Measurements from ENCODE around the gene PKHD1. TPM values are rescaled to one million over a fixed set of nuclear protein-coding genes. Genes with fewer than 3 reads are reported as not detected.
A peak's percentile ranks its signal among the peaks of the same experiment; 100 is the strongest.

Gene PKHD1
- total RNA-seq, 1 experiment from 2014 or later = 0.40 TPM

DNA sequence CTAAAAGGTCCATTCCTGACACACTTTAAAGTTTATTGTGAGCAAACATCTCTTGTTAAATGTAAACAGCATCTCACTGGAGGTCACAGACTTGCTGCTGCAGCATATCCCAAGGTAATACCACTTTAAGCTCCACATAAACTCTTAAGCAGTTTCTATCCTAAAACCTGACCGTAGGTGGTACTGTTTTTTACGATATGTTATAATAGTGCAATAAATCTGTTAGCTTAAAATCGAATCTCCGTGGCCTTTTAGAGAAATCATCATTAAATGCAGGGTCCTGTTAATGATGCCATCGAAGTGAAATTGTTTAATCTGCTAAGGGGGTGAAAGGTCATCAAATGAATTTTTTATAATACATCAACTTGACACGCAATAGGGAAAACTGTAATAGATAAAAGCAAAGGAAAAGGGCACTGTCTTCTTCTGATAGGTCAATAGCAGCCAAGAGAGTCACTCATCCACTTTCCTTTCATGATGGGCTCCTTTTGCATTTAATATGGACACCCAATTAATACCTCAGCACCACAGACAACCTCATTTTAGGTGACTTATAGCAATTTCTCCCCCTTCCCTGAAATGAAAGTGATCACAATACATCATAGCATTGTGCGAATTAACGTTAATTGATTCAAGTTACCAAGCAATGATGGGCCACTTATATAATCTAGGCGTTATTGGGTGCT is 436.1 kb downstream of the PKHD1 start:
- Histone ChIP-seq H3K4me3 (ENCODE audit: low read length) (no peak overlapping the region), H3K9me2 (replicated peaks; ENCODE audit: low read length) (no peaks in the 10 kb centered on the region), H3K4me1 (ENCODE audit: insufficient read depth, low read length) (peaks cover 36% of the 10 kb centered on the region), H3K79me2 (ENCODE audit: low read length) (no peaks in the 10 kb centered on the region), H3K36me3 (ENCODE audit: low read depth, low read length) (no peaks in the 10 kb centered on the region), H3F3A (ENCODE audit: low read length, unreplicated experiment) (no peaks in the 10 kb centered on the region), H3K9ac (ENCODE audit: low read length) (no peak overlapping the region), H4K20me1 (ENCODE audit: low read length) (no peaks in the 10 kb centered on the region), H3K9me3 (ENCODE audit: low read length) (no peaks in the 10 kb centered on the region), H2AFZ (ENCODE audit: low read length) (no peak overlapping the region), H3K4me2 (ENCODE audit: low read length) (no peak overlapping the region; the same call in 1 of the 2 replicates), H3K27me3 (ENCODE audit: low read length) (no peaks in the 10 kb centered on the region), H3K27ac (ENCODE audit: low read length) (no peak overlapping the region)
- ChIA-PET POLR2A (ENCODE audit: unreplicated experiment) (no interaction called here), CTCF (no interaction called here)
- no TSS peak for BruUV-seq (replicated peaks)
- no peak for TF ChIP-seq EZH2 (IDR thresholded peaks at IDR 0.05; ENCODE audit: low read length, unreplicated experiment)
- TF ChIP-seq, protein P1, sequence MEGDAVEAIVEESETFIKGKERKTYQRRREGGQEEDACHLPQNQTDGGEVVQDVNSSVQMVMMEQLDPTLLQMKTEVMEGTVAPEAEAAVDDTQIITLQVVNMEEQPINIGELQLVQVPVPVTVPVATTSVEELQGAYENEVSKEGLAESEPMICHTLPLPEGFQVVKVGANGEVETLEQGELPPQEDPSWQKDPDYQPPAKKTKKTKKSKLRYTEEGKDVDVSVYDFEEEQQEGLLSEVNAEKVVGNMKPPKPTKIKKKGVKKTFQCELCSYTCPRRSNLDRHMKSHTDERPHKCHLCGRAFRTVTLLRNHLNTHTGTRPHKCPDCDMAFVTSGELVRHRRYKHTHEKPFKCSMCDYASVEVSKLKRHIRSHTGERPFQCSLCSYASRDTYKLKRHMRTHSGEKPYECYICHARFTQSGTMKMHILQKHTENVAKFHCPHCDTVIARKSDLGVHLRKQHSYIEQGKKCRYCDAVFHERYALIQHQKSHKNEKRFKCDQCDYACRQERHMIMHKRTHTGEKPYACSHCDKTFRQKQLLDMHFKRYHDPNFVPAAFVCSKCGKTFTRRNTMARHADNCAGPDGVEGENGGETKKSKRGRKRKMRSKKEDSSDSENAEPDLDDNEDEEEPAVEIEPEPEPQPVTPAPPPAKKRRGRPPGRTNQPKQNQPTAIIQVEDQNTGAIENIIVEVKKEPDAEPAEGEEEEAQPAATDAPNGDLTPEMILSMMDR (conservative IDR thresholded peaks at IDR 0.05; ENCODE audit: low read depth, low read length) = no peak
- no peak for TF ChIP-seq EZH2phosphoT487 (IDR thresholded peaks at IDR 0.05; ENCODE audit: borderline replicate concordance, low read length)
- no peak for ATAC-seq
- intact Hi-C loops (cut with micrococcal nuclease) = no loop called here
- peak; percentile 5 for DNase-seq

DNA sequence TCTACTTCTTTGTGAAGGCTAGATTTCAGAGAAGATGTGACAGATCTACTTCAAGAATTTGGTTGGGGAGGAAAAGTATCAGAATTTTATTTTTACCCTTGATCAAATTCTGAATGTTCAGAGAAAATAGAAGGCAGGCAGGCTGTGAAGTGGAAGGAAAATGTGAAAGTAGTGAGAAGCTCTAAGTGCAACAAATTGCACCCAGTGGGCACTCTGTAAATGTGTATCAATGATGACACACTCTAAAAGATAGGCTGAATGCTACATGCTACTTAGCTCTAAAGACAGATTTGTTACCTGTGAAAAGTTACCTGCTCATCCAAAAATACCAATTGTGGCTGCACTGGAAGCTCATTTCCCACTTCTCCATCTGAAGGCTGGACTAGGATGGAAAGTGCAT is 438.6 kb downstream of the PKHD1 start:
- DNase-seq = no peak
- H3K36me3 ChIP-seq (ENCODE audit: low read depth, low read length) = no peaks in the 10 kb centered on the region
- no peaks in the 10 kb centered on the region for H3K79me2 ChIP-seq (ENCODE audit: low read length)
- TF ChIP-seq, protein P1 (conservative IDR thresholded peaks at IDR 0.05; ENCODE audit: low read depth, low read length) = no peak
- TF ChIP-seq EZH2 (IDR thresholded peaks at IDR 0.05; ENCODE audit: low read length, unreplicated experiment) (no peak), EZH2phosphoT487 (IDR thresholded peaks at IDR 0.05; ENCODE audit: borderline replicate concordance, low read length) (no peak)
- intact Hi-C loops (cut with micrococcal nuclease) = no loop called here
- ChIA-PET CTCF (no interaction called here), POLR2A (ENCODE audit: unreplicated experiment) (no interaction called here)
- H3F3A ChIP-seq (ENCODE audit: low read length, unreplicated experiment) = no peaks in the 10 kb centered on the region
- no peak overlapping the region for H3K4me3 ChIP-seq (ENCODE audit: low read length)
- no peak for ATAC-seq
- no TSS peak for BruUV-seq (replicated peaks)
- H3K27ac ChIP-seq (ENCODE audit: low read length) = no peak overlapping the region
- H3K4me2 ChIP-seq (ENCODE audit: low read length) = no peak overlapping the region
- H3K27me3 ChIP-seq (ENCODE audit: low read length) = no peaks in the 10 kb centered on the region
- H2AFZ ChIP-seq (ENCODE audit: low read length) = no peak overlapping the region
- H3K4me1 ChIP-seq (ENCODE audit: insufficient read depth, low read length) = peaks cover 23% of the 10 kb centered on the region
- H4K20me1 ChIP-seq (ENCODE audit: low read length) = no peaks in the 10 kb centered on the region
- H3K9me2 ChIP-seq (replicated peaks; ENCODE audit: low read length) = no peaks in the 10 kb centered on the region
- no peak overlapping the region for H3K9ac ChIP-seq (ENCODE audit: low read length)
- H3K9me3 ChIP-seq (ENCODE audit: low read length) = no peaks in the 10 kb centered on the region

DNA sequence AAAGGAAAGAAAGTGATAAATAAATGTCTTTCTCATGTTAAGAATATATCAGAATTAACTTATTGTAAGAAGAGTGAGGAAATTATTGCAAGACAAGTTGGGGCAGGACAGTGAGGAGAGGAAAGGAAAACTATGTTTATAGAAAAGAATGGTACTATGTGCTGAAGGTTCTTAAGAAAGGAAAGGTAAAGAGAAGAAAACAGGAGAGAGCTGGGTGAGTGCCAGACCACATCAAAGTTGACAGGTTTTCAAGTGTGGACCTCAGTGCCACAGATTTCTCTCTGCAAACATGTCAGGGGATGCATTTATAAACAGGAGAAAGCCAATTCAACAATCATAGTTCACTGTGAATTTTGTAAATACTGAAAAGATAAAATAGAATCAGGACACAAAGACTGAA is 439.2 kb downstream of the PKHD1 start:
- no peak overlapping the region for H3K9ac ChIP-seq (ENCODE audit: low read length)
- no peaks in the 10 kb centered on the region for H3K9me3 ChIP-seq (ENCODE audit: low read length)
- no peaks in the 10 kb centered on the region for H3K27me3 ChIP-seq (ENCODE audit: low read length)
- no peaks in the 10 kb centered on the region for H3K9me2 ChIP-seq (replicated peaks; ENCODE audit: low read length)
- H3K4me1 ChIP-seq (ENCODE audit: insufficient read depth, low read length) = peaks cover 25% of the 10 kb centered on the region
- POLR2A ChIA-PET (ENCODE audit: unreplicated experiment) = no interaction called here
- no peak for TF ChIP-seq EZH2phosphoT487 (IDR thresholded peaks at IDR 0.05; ENCODE audit: borderline replicate concordance, low read length)
- TF ChIP-seq, protein P1 (conservative IDR thresholded peaks at IDR 0.05; ENCODE audit: low read depth, low read length) = no peak
- TF ChIP-seq EZH2 (IDR thresholded peaks at IDR 0.05; ENCODE audit: low read length, unreplicated experiment) = no peak
- intact Hi-C loops (cut with micrococcal nuclease) = no loop called here
- ATAC-seq (no peak), DNase-seq (peak; percentile 51)
- H3K4me3 ChIP-seq (ENCODE audit: low read length) = no peak overlapping the region
- BruUV-seq (replicated peaks) = no TSS peak
- H3F3A ChIP-seq (ENCODE audit: low read length, unreplicated experiment) = no peaks in the 10 kb centered on the region
- H4K20me1 ChIP-seq (ENCODE audit: low read length) = no peaks in the 10 kb centered on the region
- CTCF ChIA-PET = no interaction called here
- H3K4me2 ChIP-seq (ENCODE audit: low read length) = no peak overlapping the region
- no peaks in the 10 kb centered on the region for H3K79me2 ChIP-seq (ENCODE audit: low read length)
- no peak overlapping the region for H3K27ac ChIP-seq (ENCODE audit: low read length)
- H3K36me3 ChIP-seq (ENCODE audit: low read depth, low read length) = no peaks in the 10 kb centered on the region
- no peak overlapping the region for H2AFZ ChIP-seq (ENCODE audit: low read length)
